Epidermal melanocyte (primary cell): Measurements from ENCODE around the gene CA12.
"Not testable (repeated sequence)": the region's sequence is repeated elsewhere in the genome, so short reads cannot be mapped to it uniquely, and the experiment has no call there.

Experiments used
- DNase-seq: peaks from one replicate; pipeline ENCODE4 v3.0.0; 2011; ENCODE audit warnings: low spot score; ENCODE audit not compliant: insufficient read length

CA12 gene

GRCh38 chr15:63339006-63339766, 42.5 kb downstream of the CA12 start:
- DNase-seq, result no peak

DNA sequence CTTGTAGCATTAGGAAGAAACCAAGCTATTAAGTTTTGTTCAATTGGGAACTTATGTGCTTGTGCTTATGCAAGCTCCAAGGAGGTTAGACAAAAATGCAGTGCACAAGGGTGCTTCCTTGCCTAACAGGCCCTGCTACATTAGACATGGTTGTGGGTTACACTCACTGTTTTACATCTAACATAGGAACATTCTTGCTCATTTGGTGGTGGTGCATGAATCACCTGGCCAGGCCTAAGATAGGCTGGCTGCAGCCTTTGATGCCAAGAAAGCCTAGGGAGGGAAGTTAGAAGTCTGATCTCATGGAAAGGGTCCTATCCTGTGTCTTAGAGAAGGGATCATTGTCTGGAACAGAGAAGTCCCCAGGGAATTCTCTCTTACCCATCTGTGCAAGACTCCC, 43.5 kb downstream of the CA12 start:
- no peak for DNase-seq

DNA sequence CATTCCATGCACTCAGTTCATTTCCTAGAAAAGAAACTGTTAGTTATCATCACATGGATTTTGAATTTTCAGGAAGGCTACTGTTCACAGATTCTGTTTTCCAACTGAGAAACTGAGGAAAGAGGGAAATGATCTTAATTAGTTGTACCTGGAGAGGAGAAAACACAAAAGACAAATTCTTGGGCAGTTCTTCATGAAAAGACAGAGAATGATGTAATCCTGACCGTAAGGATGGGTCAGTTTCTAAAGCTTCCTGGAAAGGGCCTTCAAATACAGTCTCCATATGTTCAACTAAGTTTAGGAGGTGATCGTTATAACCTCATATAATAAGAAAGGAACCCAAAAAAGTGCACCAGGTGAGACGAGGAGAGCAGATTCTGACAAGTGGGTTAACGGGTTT, 44.6 kb downstream of the CA12 start:
- no peak for DNase-seq

GRCh38 chr15:63335543-63336240, 46.0 kb downstream of the CA12 start:
- no peak for DNase-seq

- DNase-seq, result no peak
Measured at GRCh38 chr15:63334821-63335220, 46.8 kb downstream of the CA12 start.

- peak; percentile 37 for DNase-seq
Measured at GRCh38 chr15:63332367-63333124, 49.1 kb downstream of the CA12 start.

- no peak for DNase-seq
Measured at GRCh38 chr15:63331456-63331855, 50.2 kb downstream of the CA12 start.

GRCh38 chr15:63330926-63331325, 50.7 kb downstream of the CA12 start:
- no peak for DNase-seq

- DNase-seq, result no peak
Measured at GRCh38 chr15:63329567-63330350, 51.9 kb downstream of the CA12 start.

DNA sequence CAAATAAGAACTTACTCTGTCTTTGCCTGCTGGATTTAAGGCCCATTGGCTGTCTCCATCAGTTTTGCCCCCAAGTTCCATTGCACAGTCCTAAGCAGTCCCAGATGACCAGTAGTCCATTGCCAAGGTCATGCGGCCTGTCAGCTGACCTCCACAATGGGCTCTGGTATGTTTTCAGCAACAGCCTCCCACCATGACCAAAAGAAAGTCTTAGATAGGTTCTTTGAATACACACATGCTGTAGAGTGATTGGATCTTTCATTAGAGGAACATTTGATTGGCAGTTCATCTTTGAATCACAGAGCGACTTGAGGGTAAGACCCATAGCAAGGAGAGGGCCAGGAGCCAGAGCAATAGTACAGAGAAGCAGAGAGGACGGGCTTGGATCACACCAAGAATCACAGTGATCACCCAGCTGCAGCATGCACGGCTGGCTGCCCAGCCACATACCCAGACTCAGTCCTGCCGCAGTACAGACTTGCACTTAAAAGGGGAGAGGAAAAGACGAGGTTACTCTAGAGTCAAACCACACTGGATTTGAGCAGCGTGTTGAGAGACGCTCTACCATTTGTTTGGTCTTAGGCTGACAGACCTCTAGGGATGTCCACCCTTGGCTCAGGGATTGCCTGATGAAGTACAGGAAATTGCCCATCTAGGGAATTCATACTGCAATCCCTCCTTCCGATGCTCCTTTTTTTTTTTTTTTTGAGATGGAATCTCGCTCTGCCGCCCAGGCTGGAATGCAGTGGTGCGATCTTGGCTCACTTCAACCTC, 53.8 kb downstream of the CA12 start:
- no peak for DNase-seq

- no peak for DNase-seq
Measured at GRCh38 chr15:63324770-63325169, 56.9 kb downstream of the CA12 start.

GRCh38 chr15:63323798-63324563, 57.7 kb downstream of the CA12 start:
- peak; percentile 69 for DNase-seq

- no peak for DNase-seq
Measured at GRCh38 chr15:63322541-63322940, 59.1 kb downstream of the CA12 start.

DNA sequence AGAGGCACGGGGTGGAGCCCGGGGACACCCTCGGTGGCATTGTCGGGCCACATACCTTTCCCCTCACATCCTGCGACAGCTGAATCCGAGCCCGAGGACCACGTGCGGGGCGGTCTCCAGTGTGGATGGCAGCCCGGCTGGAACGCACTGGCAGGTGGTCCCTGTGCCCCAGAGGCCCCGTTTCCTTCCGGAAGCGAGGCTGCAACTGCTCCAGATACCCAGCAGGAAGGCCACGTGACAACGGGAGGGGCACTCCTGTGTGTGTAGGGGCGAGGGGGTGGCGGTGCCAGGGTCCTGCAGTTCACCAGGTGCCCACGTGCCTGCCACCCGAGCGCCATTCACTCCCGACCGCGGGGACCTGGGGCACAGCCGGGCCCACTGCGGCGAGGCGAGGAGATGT, 60.2 kb downstream of the CA12 start:
- DNase-seq, result no peak

DNA sequence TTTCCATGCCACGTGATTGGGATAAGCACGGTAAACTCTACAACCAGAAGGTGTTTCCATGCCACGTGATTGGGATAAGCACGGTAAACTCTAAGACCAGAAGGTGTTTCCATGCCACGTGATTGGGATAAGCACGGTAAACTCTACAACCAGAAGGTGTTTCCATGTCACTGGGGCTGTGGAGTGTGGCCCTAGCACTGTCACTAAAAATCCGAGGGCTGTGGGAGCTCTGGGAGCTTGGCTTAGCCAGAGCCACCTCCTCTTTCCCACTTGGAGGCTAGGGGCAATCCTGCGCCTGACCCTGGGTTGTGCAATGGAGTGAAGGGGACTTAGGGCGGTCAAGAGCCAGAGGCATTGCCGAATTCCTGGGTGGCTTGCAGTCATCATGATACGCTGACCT, 60.7 kb downstream of the CA12 start:
- not testable (repeated sequence) for DNase-seq

DNA sequence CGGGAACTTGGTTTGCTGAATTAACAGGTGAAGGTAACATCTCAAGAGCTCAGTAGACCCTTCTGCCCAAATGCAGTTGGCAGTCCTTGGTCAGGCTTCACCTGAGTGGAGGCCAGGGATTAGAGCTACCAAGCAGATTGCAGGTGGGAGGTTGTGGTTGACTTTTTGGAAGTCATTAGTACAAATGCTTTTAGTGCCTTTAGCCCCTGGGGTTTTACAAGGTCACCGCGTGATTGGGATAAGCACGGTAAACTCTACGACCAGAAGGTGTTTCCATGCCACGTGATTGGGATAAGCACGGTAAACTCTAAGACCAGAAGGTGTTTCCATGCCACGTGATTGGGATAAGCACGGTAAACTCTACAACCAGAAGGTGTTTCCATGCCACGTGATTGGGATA, 61.2 kb downstream of the CA12 start:
- not testable (repeated sequence) for DNase-seq

GRCh38 chr15:63319065-63319464, 62.6 kb downstream of the CA12 start:
- DNase-seq, result no peak

GRCh38 chr15:63318344-63318743, 63.3 kb downstream of the CA12 start:
- DNase-seq, result no peak

DNA sequence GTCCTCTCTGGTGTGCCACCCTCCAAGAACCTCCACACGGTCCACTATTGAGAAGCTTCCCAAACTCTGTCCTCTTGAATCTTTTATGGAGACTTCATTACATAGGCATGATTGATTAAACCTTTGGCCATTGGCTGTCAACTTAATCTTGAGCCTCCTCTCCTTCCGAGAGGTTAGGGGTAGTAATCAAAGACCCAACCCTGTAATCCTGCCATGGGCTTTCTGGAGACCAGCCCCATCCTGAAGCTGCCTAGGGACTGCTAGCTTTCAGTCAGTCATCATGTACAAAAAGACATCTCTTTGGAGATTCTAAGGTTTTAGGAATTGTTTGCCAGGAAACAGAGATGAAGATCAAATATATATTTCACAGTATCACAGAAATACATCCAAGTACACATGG, 67.2 kb downstream of the CA12 start:
- DNase-seq, result no peak

DNA sequence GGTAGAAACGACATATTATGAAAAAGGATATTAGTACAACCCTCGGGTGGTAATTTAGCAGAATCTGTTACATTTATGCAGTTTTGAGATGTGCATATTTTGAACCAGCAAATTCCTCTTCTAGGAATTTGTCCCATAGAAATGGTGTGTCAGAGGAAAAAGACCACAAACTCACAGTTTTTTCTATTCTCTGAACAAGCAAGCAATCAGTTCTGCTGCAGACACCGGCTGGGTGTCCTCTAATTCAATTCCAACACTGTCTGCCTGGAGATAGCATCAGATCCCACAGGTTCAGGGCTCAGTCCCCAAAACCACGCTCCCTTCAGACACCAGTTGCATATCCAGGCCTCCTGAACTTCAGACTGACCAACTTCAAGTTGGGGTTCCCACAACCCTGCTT, 67.8 kb downstream of the CA12 start:
- no peak for DNase-seq
